ENCODE measurements around the gene OTUB1.

The OTUB1 gene

DNA sequence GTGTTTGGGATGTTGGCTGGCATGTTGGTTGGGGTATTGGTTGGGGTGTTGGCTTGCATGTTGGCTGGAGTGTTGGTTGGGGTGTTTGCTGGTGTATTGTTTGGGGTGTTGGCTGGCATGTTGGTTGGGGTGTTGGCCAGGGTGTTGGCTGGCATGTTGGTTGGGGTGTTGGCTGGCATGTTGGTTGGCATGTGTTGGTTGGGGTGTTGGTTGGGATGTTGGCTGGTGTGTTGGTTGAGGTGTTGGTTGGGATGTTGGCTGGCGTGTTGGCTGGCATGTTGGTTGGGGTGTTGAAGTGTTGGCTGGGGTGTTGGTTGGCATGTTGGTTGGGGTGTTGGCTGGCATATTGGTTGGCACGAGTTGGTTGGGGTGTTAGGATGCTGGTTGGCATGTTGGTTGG is 24.5 kb downstream of the OTUB1 start:
- H3K4me3 ChIP-seq (ENCODE audit: low read depth, low read length) = no peak overlapping the region
- TF ChIP-seq, protein P1, sequence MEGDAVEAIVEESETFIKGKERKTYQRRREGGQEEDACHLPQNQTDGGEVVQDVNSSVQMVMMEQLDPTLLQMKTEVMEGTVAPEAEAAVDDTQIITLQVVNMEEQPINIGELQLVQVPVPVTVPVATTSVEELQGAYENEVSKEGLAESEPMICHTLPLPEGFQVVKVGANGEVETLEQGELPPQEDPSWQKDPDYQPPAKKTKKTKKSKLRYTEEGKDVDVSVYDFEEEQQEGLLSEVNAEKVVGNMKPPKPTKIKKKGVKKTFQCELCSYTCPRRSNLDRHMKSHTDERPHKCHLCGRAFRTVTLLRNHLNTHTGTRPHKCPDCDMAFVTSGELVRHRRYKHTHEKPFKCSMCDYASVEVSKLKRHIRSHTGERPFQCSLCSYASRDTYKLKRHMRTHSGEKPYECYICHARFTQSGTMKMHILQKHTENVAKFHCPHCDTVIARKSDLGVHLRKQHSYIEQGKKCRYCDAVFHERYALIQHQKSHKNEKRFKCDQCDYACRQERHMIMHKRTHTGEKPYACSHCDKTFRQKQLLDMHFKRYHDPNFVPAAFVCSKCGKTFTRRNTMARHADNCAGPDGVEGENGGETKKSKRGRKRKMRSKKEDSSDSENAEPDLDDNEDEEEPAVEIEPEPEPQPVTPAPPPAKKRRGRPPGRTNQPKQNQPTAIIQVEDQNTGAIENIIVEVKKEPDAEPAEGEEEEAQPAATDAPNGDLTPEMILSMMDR (IDR thresholded peaks at IDR 0.05; ENCODE audit: insufficient read depth, low read depth, low read length, missing control alignments) = no peak
- DNase-seq (ENCODE audit: low read depth) = no peak

DNA sequence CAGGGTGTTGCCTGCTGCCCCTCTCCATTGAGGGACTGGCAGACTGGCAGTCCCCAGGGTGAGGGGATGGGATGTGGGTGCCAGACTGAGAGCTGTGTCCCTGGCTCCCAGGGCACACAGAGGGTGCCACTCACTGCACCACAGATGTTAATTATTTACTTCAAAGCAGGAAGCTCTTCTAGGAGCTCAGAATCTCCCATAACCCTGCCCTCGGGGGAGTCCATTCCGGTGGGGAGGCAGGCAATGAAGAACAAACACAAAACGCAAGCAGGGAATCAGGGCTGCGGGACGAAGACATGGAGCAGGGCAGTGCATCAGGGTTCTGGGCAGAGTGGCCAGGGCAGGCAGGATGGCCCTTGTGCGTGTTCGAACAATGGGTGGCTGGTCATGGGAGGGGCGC is 25.1 kb downstream of the OTUB1 start:
- no peak for DNase-seq (ENCODE audit: low read depth)
- H3K4me3 ChIP-seq (ENCODE audit: low read depth, low read length) = no peak overlapping the region
- TF ChIP-seq, protein P1 (IDR thresholded peaks at IDR 0.05; ENCODE audit: insufficient read depth, low read depth, low read length, missing control alignments) = no peak

DNA sequence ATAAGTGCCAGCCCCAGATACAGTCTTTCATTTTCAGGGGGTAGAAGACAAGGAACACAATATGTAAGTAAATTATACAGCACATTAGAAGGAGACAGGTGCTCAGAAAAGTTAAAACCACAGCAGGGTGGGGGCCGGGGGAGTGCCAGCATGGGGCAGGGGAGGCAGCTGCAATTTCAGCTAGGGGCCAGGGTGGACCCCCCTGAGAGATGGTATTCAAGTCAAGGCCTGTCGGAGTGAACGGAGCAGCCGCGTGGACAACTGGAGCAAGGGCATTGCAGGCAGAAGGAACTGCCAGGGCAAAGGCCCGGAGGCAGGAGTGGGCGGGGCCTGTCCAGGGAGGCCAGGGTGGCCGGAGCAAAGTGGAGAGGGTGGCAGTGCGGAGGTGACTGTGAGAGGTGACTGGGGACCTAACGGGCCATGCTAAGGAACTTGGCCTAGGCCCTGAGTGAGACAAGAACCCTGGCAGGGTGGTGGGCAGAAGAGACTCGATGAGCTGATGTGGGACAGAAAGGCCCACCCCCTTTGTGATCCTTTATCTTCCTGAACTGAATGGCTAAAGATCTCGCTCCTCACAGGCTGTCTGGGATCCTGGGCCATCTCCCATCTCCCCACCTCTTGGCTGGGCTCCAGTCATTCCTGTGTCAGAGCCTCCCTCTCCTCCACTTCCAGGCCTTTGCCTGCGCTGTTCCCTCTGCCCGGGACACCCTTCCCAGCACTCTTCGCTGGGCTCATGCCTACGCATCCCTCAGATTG is 27.1 kb downstream of the OTUB1 start:
- H3K4me3 ChIP-seq (ENCODE audit: low read depth, low read length) = no peak overlapping the region
- TF ChIP-seq, protein P1 (IDR thresholded peaks at IDR 0.05; ENCODE audit: insufficient read depth, low read depth, low read length, missing control alignments) = no peak
- DNase-seq (ENCODE audit: low read depth) = no peak

DNA sequence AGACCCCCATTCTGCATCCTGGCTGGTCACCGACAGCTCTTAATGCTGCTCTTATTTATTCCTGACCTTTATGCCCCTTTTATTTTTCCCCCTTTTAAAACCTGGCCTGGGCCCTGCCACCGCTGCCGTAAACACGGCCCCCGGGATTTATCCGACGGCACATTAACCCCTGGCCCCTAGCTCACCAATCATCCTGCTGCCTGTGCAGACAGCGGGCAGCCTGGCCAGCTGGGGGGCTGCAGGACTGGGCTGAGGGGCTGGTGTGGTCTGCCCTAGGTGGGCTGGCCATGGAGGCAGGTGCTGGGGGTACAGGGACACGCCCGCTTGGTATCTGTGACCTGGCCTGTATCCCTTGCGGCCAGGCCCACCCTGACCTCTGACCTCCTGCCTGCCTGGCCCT is 28.1 kb downstream of the OTUB1 start:
- H3K4me3 ChIP-seq (ENCODE audit: low read depth, low read length) = no peak overlapping the region
- TF ChIP-seq, protein P1 (IDR thresholded peaks at IDR 0.05; ENCODE audit: insufficient read depth, low read depth, low read length, missing control alignments) = no peak
- no peak for DNase-seq (ENCODE audit: low read depth)

DNA sequence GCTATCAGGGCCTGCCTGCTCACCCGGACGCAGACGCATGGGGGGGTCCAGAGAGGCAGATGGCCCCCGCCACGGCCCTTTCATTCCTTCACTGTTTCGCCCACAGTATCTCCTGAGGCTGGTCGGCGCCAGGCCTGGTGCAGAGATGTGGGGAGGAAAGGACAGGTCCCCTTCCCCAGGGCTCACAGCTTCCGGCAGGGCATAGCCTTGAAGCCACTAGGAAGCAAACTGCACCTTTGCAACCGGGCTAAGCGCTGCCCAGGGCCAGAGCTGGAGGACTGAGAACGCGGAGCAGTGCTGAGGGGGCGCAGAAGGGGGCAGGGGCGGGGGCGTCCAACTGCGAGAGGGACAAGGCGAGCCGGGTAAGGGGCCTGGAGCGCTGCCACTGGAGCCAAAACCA is 29.3 kb downstream of the OTUB1 start:
- H3K4me3 ChIP-seq (ENCODE audit: low read depth, low read length) = no peak overlapping the region
- DNase-seq (ENCODE audit: low read depth) = no peak
- TF ChIP-seq, protein P1 (IDR thresholded peaks at IDR 0.05; ENCODE audit: insufficient read depth, low read depth, low read length, missing control alignments) = no peak

DNA sequence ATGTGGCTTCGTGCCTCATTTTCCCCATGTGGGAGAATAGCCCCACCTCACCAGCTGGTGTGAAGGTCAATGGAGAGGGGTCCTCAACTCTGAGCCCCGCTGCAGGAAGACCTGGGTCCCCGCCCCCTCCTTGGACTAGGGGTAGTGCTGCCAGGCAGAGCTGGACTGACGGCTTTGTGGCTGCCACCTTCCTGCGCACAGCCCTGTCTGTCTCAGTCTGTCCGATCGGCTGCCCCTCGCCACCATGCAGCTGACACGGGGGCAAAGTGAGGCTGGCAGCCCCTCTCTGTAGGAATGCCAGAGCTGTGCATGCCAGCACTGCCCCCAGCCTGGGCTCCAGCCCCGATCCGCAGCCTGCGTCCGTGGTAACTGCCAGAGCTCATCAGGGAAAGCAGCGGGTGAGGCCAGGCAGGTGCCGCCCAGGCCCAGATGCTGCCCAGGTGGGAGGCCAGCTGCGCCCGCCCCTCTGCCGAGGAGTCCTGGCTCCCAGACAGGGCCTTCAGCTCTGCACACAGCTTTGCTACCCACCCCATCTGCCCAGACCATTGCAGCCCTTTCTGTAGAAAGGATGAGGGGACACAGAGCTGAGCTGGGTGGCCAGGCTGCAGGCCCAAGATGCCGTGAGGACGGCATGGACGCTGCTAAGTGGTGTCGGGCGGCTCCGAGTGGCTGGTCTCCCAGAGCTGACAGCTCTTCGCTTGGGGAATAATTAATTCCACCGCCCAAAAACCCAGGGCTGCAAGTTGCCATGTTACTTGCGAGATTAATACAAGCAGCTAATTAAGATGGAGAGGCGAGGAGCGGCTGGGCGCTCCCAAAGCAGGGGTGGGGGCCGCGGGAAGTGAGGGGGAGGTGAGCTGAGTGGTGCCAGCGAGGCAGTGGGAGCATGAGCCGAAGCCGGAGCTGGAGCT is 30.0 kb downstream of the OTUB1 start:
- no peak for DNase-seq (ENCODE audit: low read depth)
- no peak overlapping the region for H3K4me3 ChIP-seq (ENCODE audit: low read depth, low read length)
- TF ChIP-seq, protein P1 (IDR thresholded peaks at IDR 0.05; ENCODE audit: insufficient read depth, low read depth, low read length, missing control alignments) = no peak
